PC-3 (cell line): ENCODE data around the gene IGSF8.

Experiments
- EZH2phosphoT487 ChIP-seq: fragments of 300-600 bp; sonication (generic); IDR thresholded peaks from 2 replicates; pipeline ENCODE4 v1.6.1; 2018; ENCODE audit warnings: mild to moderate bottlenecking, antibody characterized with exemption, low read length, borderline replicate concordance
- TF ChIP-seq, protein P1 (sequence below): fragments of 300-600 bp; sonication (generic); conservative IDR thresholded peaks from 2 replicates; pipeline ENCODE4 v1.5.1; 2017; ENCODE audit warnings: antibody characterized with exemption, low read depth, mild to moderate bottlenecking, low read length

DNA sequence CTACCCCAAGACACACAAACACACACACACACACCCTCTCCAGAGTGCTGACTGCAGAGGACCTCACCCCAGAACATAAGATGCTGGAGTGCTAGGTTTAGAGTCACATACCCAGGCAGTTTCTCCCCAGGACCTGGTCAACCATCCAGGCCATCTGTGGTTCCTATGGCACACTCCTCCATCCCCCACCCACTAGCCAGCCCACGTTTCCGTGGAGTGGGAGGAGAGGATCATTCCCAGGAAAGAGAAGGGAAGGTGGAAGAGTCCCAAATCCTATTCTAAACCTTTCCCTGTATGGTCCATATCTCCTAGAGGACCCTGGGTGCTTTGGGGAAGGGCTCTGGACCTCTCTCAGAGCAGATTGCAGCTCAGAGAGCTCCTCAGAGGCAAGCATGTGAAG lies 15.9 kb downstream of the IGSF8 start:
- TF ChIP-seq, protein P1, sequence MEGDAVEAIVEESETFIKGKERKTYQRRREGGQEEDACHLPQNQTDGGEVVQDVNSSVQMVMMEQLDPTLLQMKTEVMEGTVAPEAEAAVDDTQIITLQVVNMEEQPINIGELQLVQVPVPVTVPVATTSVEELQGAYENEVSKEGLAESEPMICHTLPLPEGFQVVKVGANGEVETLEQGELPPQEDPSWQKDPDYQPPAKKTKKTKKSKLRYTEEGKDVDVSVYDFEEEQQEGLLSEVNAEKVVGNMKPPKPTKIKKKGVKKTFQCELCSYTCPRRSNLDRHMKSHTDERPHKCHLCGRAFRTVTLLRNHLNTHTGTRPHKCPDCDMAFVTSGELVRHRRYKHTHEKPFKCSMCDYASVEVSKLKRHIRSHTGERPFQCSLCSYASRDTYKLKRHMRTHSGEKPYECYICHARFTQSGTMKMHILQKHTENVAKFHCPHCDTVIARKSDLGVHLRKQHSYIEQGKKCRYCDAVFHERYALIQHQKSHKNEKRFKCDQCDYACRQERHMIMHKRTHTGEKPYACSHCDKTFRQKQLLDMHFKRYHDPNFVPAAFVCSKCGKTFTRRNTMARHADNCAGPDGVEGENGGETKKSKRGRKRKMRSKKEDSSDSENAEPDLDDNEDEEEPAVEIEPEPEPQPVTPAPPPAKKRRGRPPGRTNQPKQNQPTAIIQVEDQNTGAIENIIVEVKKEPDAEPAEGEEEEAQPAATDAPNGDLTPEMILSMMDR: no peak
- no peak for TF ChIP-seq EZH2phosphoT487
